Measurements from ENCODE around the gene INTS11.

- no peak for TF ChIP-seq CTCF (tag by site-specific recombination; IDR thresholded peaks at IDR 0.05)
- TF ChIP-seq ELK4 (IDR thresholded peaks at IDR 0.05; ENCODE audit: borderline replicate concordance, low read depth, low read length): no peak
- no peak for TF ChIP-seq ZBTB26 (tag by site-specific recombination; optimal IDR thresholded peaks at IDR 0.05)
- TF ChIP-seq ZNF707 (tag by site-specific recombination; IDR thresholded peaks at IDR 0.05): no peak
These were observed 37.0 kb downstream of the INTS11 start for GRCh38 chr1:1287288-1288110.

Data from HEK293 (cell line).